ENCODE data around the gene CAMTA1. TPM values are rescaled to one million over a fixed set of nuclear protein-coding genes. Genes with fewer than 3 reads are reported as not detected.
A peak's percentile ranks its signal among the peaks of the same experiment; 100 is the strongest.

The CAMTA1 gene
- total RNA-seq, 1 donor from 2014 or later: 63.8 TPM

GRCh38 chr1:6795661-6796060 lies 10.4 kb downstream of the CAMTA1 start:
- Mint-ChIP-seq H3K36me3 (ENCODE audit: low read depth) (no peaks in the 10 kb centered on the region), H3K27ac (ENCODE audit: unreplicated experiment) (peak overlapping the region; percentile 51), H3K4me1 (ENCODE audit: low read depth) (peaks cover 38% of the 10 kb centered on the region), H3K27me3 (ENCODE audit: low read depth) (no peaks in the 10 kb centered on the region), H3K9me3 (ENCODE audit: low read depth) (no peaks in the 10 kb centered on the region), H3K4me3 (ENCODE audit: unreplicated experiment) (no peak overlapping the region)
- TF ChIP-seq CTCF (IDR thresholded peaks at IDR 0.05): no peak
- no peak for DNase-seq (ENCODE audit: low spot score)

GRCh38 chr1:6796095-6796494 lies 10.8 kb downstream of the CAMTA1 start:
- Mint-ChIP-seq H3K4me1 (ENCODE audit: low read depth) (peaks cover 41% of the 10 kb centered on the region), H3K9me3 (ENCODE audit: low read depth) (no peaks in the 10 kb centered on the region), H3K27me3 (ENCODE audit: low read depth) (no peaks in the 10 kb centered on the region), H3K4me3 (ENCODE audit: unreplicated experiment) (no peak overlapping the region), H3K27ac (ENCODE audit: unreplicated experiment) (peak overlapping the region; percentile 59), H3K36me3 (ENCODE audit: low read depth) (no peaks in the 10 kb centered on the region)
- DNase-seq (ENCODE audit: low spot score): no peak
- TF ChIP-seq CTCF (IDR thresholded peaks at IDR 0.05): no peak

GRCh38 chr1:6799499-6799898 lies 14.2 kb downstream of the CAMTA1 start:
- Mint-ChIP-seq H3K4me1 (ENCODE audit: low read depth) (peaks cover 42% of the 10 kb centered on the region), H3K36me3 (ENCODE audit: low read depth) (peaks cover 1% of the 10 kb centered on the region), H3K4me3 (ENCODE audit: unreplicated experiment) (no peak overlapping the region), H3K9me3 (ENCODE audit: low read depth) (no peaks in the 10 kb centered on the region), H3K27me3 (ENCODE audit: low read depth) (no peaks in the 10 kb centered on the region), H3K27ac (ENCODE audit: unreplicated experiment) (no peak overlapping the region)
- no peak for TF ChIP-seq CTCF (IDR thresholded peaks at IDR 0.05)
- no peak for DNase-seq (ENCODE audit: low spot score)

GRCh38 chr1:6800745-6801144 lies 15.5 kb downstream of the CAMTA1 start:
- Mint-ChIP-seq H3K4me1 (ENCODE audit: low read depth) (peaks cover 46% of the 10 kb centered on the region), H3K27ac (ENCODE audit: unreplicated experiment) (peak overlapping the region; percentile 87), H3K9me3 (ENCODE audit: low read depth) (no peaks in the 10 kb centered on the region), H3K27me3 (ENCODE audit: low read depth) (no peaks in the 10 kb centered on the region), H3K36me3 (ENCODE audit: low read depth) (peaks cover 1% of the 10 kb centered on the region), H3K4me3 (ENCODE audit: unreplicated experiment) (no peak overlapping the region)
- DNase-seq (ENCODE audit: low spot score): no peak
- no peak for TF ChIP-seq CTCF (IDR thresholded peaks at IDR 0.05)

GRCh38 chr1:6801199-6801598 lies 15.9 kb downstream of the CAMTA1 start:
- H3K4me3 Mint-ChIP-seq (ENCODE audit: unreplicated experiment): no peak overlapping the region
- peaks cover 47% of the 10 kb centered on the region for H3K4me1 Mint-ChIP-seq (ENCODE audit: low read depth)
- peak overlapping the region; percentile 87 for H3K27ac Mint-ChIP-seq (ENCODE audit: unreplicated experiment)

More at GRCh38 chr1:6801199-6801598, 15.9 kb downstream of the CAMTA1 start:
- no peak for DNase-seq (ENCODE audit: low spot score)
- no peaks in the 10 kb centered on the region for H3K9me3 Mint-ChIP-seq (ENCODE audit: low read depth)
- H3K36me3 Mint-ChIP-seq (ENCODE audit: low read depth): peaks cover 1% of the 10 kb centered on the region
- H3K27me3 Mint-ChIP-seq (ENCODE audit: low read depth): no peaks in the 10 kb centered on the region
- no peak for TF ChIP-seq CTCF (IDR thresholded peaks at IDR 0.05)
